Astrocyte (in vitro differentiated cells and primary cell): Measurements from ENCODE around the gene MFN2.

ENCODE experiments used
- EZH2 ChIP-seq: IDR thresholded peaks from 2 replicates; pipeline ENCODE4 v1.6.1; 2012; ENCODE audit warnings: mild to moderate bottlenecking, low read length, inconsistent platforms; ENCODE audit not compliant: insufficient read depth
- TF ChIP-seq, protein P1 (sequence below): IDR thresholded peaks from 2 replicates; pipeline ENCODE4 v1.5.1; 2011; ENCODE audit warnings: low read depth, mild to moderate bottlenecking, inconsistent platforms, low read length, moderate library complexity; ENCODE audit not compliant: insufficient read depth

DNA sequence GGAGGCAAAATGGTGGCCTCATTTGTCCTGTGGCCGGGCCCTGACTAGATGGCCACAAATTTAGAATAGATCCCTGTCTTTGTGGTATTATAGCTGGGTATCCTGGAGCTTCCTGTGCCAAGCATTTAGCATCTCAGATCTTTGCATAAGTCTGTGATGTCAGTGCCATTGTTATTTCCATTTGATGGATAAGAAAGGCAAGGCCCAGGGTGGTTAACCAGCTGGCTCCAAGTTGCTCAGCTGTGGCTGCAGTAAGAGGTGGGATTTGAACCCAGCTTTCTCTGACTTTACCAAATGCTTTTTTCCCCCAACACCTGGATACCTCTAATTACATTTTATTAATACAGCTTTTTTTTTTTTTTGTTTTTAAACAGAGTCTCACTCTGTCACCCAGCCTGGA is 71.1 kb downstream of the MFN2 start:
- TF ChIP-seq, protein P1, sequence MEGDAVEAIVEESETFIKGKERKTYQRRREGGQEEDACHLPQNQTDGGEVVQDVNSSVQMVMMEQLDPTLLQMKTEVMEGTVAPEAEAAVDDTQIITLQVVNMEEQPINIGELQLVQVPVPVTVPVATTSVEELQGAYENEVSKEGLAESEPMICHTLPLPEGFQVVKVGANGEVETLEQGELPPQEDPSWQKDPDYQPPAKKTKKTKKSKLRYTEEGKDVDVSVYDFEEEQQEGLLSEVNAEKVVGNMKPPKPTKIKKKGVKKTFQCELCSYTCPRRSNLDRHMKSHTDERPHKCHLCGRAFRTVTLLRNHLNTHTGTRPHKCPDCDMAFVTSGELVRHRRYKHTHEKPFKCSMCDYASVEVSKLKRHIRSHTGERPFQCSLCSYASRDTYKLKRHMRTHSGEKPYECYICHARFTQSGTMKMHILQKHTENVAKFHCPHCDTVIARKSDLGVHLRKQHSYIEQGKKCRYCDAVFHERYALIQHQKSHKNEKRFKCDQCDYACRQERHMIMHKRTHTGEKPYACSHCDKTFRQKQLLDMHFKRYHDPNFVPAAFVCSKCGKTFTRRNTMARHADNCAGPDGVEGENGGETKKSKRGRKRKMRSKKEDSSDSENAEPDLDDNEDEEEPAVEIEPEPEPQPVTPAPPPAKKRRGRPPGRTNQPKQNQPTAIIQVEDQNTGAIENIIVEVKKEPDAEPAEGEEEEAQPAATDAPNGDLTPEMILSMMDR = no peak
- no peak for TF ChIP-seq EZH2
